HG03280 (cell line): Measurements from ENCODE around the gene RUNX1.

Experiments
- ATAC-seq: cut with Tn5 transposase; IDR thresholded peaks from one replicate; pipeline ENCODE4 v1.9.1; 2021; ENCODE audit warnings: mild to moderate bottlenecking, moderate library complexity; ENCODE audit not compliant: unreplicated experiment

RUNX1 gene

GRCh38 chr21:35048706-35049617 is at the start of gene RUNX1:
Gene RUNX1 (minus strand): TSS chr21:35049302.
- ATAC-seq: peak; percentile 54

GRCh38 chr21:35097525-35097924 is 48.4 kb upstream of the RUNX1 start:
- ATAC-seq: no peak

- ATAC-seq: no peak
Observed at GRCh38 chr21:35096959-35097358, 47.9 kb upstream of the RUNX1 start.

- ATAC-seq: no peak
Observed at GRCh38 chr21:35095859-35096291, 46.8 kb upstream of the RUNX1 start.

- no peak for ATAC-seq
Observed at GRCh38 chr21:35093514-35093913, 44.4 kb upstream of the RUNX1 start.

GRCh38 chr21:35091496-35091895 is 42.4 kb upstream of the RUNX1 start:
- no peak for ATAC-seq

GRCh38 chr21:35090403-35090802 is 41.3 kb upstream of the RUNX1 start:
- no peak for ATAC-seq

- no peak for ATAC-seq
Observed at GRCh38 chr21:35088319-35088771, 39.2 kb upstream of the RUNX1 start.

- ATAC-seq: no peak
Observed at GRCh38 chr21:35086357-35086756, 37.3 kb upstream of the RUNX1 start.

GRCh38 chr21:35084869-35085268 is 35.8 kb upstream of the RUNX1 start:
- no peak for ATAC-seq

GRCh38 chr21:35083246-35083645 is 34.1 kb upstream of the RUNX1 start:
- no peak for ATAC-seq

GRCh38 chr21:35081861-35082260 is 32.8 kb upstream of the RUNX1 start:
- no peak for ATAC-seq

- ATAC-seq: no peak
Observed at GRCh38 chr21:35079181-35079580, 30.1 kb upstream of the RUNX1 start.

- no peak for ATAC-seq
Observed at GRCh38 chr21:35077975-35078374, 28.9 kb upstream of the RUNX1 start.

GRCh38 chr21:35077466-35077865 is 28.4 kb upstream of the RUNX1 start:
- no peak for ATAC-seq

GRCh38 chr21:35075546-35075945 is 26.4 kb upstream of the RUNX1 start:
- no peak for ATAC-seq

- no peak for ATAC-seq
Observed at GRCh38 chr21:35072960-35073359, 23.9 kb upstream of the RUNX1 start.

- ATAC-seq: no peak
Observed at GRCh38 chr21:35072557-35072956, 23.5 kb upstream of the RUNX1 start.

- ATAC-seq: no peak
Observed at GRCh38 chr21:35071347-35071746, 22.2 kb upstream of the RUNX1 start.

GRCh38 chr21:35070436-35070835 is 21.3 kb upstream of the RUNX1 start:
- no peak for ATAC-seq

GRCh38 chr21:35066824-35067223 is 17.7 kb upstream of the RUNX1 start:
- ATAC-seq: no peak

GRCh38 chr21:35063428-35064172 is 14.5 kb upstream of the RUNX1 start:
- no peak for ATAC-seq
